ENCODE measurements around the gene HDAC4.
"Not testable (repeated sequence)": the region's sequence is repeated elsewhere in the genome, so short reads cannot be mapped to it uniquely, and the experiment has no call there.

Gene HDAC4

DNA sequence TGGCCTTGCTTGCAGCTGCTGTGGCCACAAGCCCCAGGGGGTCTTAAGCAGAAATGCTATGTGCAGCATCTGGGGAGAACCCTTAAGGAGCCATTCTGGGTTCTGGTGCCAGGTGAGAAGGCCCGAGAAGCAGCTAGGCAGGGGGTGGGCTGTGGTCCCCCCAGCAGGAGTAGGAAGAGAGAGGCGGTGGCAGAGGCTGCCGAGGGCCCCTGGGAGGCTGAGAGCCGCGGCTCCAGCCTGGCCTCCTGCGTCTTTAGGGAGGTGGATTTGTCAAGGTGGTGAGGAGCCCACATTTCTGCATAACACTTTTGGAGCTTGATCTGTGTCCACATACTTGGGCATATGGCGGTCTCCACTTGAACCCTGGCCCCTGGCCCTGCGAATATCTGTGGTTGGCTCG, 356.5 kb downstream of the HDAC4 start:
- DNase-seq (ENCODE audit: low spot score): no peak

DNA sequence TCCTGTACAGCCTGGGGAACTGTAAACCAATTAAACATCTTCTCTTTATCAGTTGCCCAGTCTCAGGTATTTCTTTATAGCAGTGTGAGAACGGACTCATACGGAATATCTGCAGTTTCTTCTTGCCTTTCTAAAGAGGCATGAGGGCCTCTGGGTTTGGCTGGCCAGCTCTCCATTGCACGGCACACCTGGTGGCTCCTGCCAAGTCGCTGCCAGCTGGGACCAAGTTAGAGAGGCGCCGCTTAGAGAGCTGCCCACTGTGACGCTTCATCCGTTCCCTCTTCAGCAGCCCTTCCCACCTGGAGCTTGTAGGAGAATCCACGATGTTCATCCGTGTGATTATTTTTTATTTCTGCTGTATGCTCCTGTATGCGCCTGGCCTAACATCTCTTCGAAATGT, 357.5 kb downstream of the HDAC4 start:
- DNase-seq (ENCODE audit: low spot score): no peak

GRCh38 chr2:239042551-239043320, 358.1 kb downstream of the HDAC4 start:
- no peak for DNase-seq (ENCODE audit: low spot score)

DNA sequence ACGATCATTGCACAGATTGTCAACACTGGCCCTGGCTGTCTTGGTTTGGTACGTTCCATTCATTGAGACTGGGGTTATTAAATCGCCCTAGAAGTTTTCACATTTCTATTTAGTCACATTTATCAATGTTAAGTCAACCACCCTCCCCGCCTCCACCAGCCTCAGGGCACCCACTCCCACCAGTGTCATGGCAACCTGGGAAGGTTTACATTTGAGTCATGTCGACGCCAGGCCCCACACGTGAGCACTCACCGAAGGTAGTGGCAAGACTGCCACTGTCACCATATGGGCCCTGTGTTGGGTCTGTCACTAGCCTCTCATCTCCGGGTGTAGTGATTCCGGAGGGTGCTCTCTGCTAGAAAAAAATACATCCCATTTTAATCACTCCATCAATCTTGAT, 358.8 kb downstream of the HDAC4 start:
- no peak for DNase-seq (ENCODE audit: low spot score)

DNA sequence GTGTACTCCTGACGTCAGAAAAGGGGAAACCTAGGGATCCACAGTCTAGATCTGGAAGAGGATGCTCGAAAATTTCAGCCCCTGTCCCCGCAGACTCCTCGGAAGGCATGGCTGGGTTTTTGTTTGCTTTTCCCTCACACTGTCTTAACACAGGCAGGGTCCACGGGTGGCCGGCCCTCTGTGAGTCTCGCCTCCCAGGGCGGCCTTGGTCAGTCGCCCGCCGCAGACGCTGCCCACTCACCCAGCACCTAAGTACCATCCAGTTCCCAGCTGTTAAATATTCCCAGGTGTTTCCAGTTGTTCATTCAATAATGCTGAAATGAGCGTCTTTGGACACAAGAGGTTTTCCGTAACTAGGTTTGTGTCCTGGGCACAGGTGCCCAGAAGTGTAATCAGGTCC, 359.8 kb downstream of the HDAC4 start:
- DNase-seq (ENCODE audit: low spot score): no peak

GRCh38 chr2:239040152-239040761, 360.6 kb downstream of the HDAC4 start:
- DNase-seq (ENCODE audit: low spot score): peak; percentile 84

DNA sequence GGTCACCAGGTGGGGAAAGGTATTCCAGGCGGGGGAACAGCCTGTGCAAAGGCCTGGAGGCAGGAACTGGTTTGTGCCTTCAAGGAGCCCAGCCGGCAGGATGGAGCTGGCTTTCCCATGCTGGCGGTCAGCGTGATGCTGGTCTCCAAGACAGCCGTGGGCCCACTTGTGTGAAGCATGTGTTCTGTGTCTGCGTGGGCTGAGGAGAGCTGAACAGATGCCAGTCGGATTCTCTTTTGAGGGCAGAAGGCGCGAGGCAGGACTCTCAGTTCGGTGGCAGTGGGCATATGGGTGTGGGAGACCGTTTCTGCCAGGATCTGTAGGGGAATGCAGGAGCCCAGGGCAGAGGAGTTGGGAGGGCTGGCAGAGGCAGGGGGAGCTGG, 361.4 kb downstream of the HDAC4 start:
- no peak for DNase-seq (ENCODE audit: low spot score)

GRCh38 chr2:239038773-239039478, 361.9 kb downstream of the HDAC4 start:
- no peak for DNase-seq (ENCODE audit: low spot score)

- DNase-seq (ENCODE audit: low spot score): not testable (repeated sequence)
Measured at GRCh38 chr2:239038284-239038683, 362.5 kb downstream of the HDAC4 start.

GRCh38 chr2:239037559-239037910, 363.3 kb downstream of the HDAC4 start:
- DNase-seq (ENCODE audit: low spot score): no peak

GRCh38 chr2:239036819-239037558, 363.8 kb downstream of the HDAC4 start:
- no peak for DNase-seq (ENCODE audit: low spot score)

- DNase-seq (ENCODE audit: low spot score): no peak
Measured at GRCh38 chr2:239035997-239036731, 364.7 kb downstream of the HDAC4 start.

DNA sequence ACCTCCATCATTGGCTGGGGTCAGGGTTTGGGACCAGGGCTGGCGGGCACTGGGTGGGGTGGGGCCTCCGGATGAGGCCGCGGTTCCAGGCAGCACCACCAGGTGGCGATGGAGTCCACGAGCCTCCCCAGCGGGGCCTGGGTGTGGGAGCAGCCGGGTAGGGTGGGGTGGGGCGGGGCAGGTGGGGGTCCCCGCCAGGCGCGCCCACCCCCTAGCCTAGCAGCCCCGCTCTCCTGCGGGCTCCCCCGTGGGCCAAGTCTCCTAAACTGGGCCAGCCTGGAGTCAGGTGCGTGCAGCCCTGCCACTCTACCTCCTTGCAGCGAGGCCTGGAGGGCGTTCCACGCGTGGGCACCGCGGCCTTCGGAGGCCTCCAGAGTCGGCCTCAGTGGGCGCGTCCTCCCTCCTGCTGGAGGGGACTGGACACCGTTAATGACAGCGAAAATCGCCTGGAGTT, 365.4 kb downstream of the HDAC4 start:
- no peak for DNase-seq (ENCODE audit: low spot score)

GRCh38 chr2:239034561-239035341, 366.1 kb downstream of the HDAC4 start:
- DNase-seq (ENCODE audit: low spot score): no peak

GRCh38 chr2:239033801-239034560, 366.8 kb downstream of the HDAC4 start:
- DNase-seq (ENCODE audit: low spot score): no peak

DNA sequence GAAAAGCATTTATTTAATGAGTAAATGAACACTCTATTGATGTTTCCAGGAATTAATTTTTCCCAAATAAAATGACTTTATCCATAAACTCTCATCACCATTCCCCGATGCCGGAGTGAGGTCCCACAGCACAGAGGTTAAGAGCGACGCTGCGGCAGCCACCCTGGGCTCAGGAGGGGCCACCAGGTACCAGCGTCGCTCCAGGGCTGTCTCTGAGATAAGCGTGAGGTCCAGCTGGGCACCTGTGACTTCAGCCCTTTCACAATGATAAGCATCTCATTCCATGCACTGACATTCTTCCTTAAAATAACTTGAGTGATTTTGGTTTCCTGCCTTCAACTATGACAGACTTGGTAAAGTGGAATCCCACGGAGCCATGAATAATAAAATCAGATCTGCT, 370.9 kb downstream of the HDAC4 start:
- DNase-seq (ENCODE audit: low spot score): no peak

- DNase-seq (ENCODE audit: low spot score): no peak
Measured at GRCh38 chr2:239028253-239028619, 372.6 kb downstream of the HDAC4 start.

DNA sequence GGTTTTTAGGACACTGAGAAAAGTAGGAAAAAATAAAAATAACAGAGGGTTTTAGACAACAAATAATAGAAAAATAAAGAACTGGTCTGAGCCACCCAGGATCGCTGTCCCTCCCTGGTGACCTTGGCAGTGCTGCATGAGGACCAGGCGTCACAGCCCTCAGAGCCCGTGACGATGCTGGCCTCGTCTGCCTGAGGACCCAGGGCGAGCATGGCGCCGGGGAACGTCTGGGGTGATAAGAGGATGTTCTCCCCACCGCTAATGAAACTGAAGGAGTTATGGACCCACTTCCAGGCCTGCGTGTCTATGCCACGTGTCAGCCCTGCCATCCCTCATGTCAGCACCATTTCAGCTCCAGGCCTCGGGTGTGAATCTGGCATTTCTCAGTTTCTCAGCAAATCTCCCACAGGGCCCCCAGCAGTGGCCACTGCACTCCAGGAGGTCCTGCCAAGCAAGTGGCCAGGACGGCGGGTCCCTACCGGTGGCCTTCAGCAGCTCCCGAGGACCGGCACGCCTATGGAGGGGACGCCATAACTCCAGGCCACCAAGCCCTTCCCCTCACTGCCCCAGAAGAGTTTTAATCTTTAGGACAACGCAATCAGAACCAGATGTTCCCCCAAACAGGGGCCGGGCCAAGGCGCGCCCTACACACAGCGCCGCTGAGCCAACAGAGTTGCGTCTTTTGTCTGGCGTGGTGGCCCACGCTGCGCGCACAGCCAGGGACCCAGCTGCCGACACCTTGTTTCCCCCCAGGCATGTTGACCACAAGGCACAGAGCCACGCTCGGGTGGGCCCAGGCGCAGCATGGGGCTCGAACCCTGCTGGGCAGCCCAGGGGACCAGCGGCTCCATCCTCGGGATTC, 373.2 kb downstream of the HDAC4 start:
- DNase-seq (ENCODE audit: low spot score): no peak

DNA sequence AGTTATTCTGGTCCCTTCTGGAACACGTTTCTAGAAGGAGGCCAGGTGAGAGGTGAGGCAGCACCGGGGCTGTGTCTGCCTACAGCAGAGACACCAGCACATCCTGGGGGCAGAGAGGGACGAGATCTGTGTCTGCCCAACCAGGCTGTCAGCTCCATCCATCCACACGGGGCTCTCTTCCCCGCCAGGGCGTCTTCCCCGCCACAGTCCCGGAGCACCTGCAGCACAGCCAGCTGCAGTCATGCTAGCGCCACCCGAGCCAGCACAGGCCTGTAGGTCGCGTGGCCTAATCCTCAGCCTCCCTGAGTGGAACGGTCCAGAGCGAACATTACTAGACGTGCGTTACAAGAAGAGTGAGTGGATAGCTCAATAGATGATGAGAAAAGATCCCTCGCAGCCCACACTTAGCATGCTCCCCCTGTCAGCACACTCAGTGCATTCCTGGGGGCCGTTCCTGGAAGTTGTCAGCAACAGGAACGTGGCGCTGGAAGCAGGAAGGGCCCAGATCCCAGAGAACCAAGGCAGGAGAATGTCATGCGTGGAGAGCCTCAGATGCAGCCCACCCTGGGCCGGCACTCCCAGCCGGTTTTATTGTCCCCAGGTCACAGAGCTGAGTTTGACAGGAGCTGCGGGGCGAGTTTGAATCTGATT, 374.0 kb downstream of the HDAC4 start:
- DNase-seq (ENCODE audit: low spot score): no peak

Measured in putamen (tissue), 1 donor.